HG02840 (cell line): ENCODE data around the gene TAS1R3.
A peak's percentile ranks its signal among the peaks of the same experiment; 100 is the strongest.

ENCODE experiments used
- ATAC-seq: cut with Tn5 transposase; IDR thresholded peaks from one replicate; pipeline ENCODE4 v1.9.1; 2021; ENCODE audit warnings: mild to moderate bottlenecking, moderate library complexity, moderate number of reproducible peaks; ENCODE audit not compliant: unreplicated experiment, low FRiP score

The TAS1R3 gene

DNA sequence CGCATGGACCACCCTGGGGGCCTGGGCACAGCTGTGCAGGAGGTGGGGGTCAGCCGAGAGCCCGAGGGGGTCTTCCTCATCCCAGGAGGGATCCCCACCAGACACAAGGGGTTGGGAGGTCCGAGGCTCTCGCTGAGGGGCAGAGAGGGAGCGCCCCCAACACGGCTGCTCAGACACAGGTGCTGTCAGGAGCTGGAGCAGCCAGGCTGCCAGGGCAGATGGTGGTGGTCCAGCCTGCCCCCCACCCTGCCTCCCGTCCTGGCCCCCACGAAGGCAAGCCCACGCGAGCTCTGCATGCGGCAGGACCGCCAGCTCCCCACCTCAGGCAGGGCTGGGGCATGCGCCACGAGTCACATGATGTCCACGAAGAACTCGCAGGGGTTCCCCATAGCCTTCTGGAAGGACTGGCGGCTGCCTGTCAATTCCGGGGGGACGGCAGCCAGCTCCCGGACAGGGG, 4.7 kb downstream of the TAS1R3 start:
- no peak for ATAC-seq

- ATAC-seq = no peak
Measured at GRCh38 chr1:1336446-1336845, 5.4 kb downstream of the TAS1R3 start.

DNA sequence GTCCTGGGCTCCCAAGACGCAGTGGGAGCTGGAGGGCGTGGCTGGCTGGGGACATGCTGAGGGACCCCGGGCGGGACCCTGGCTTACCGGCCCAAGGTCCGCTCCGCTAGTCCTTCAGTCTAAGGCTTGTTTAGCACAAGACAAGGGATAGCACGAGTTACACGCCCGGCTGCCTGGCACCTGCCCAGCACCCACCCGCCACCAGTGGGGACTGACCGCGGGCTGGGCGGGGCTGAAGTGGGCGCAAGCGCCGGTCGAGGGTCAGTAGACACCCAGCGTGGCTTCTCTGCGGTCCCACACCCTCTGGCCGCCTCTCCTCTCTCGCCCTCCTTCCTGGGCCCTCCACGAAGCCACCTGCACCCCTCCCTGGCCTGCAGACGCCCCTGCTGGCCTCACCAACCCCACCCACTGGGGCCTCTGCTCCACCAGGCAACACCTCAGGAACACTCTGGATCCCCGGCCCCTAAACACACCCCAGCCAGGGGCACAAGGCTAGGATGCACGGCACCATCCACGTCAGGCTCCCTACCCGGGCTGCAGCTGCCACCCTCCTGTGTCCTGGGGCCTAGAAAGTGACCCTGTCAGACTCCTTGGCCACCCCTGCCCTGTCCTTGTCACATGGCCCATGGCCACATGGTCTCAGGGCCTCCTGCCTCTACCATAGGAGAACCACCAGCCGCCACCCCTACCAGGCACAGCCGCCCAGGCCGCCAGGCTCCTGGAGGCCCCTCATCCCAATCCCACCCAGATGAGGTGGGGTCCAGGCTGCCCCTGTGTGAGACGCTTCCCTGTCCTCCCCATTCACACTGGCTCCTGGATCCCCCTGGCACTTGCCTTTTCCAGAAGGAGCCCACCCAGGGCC, 6.1 kb downstream of the TAS1R3 start:
- no peak for ATAC-seq

- ATAC-seq = no peak
Measured at GRCh38 chr1:1337793-1338147, 6.7 kb downstream of the TAS1R3 start.

- no peak for ATAC-seq
Measured at GRCh38 chr1:1338278-1338677, 7.2 kb downstream of the TAS1R3 start.

GRCh38 chr1:1340185-1340584, 9.1 kb downstream of the TAS1R3 start:
- ATAC-seq = no peak

DNA sequence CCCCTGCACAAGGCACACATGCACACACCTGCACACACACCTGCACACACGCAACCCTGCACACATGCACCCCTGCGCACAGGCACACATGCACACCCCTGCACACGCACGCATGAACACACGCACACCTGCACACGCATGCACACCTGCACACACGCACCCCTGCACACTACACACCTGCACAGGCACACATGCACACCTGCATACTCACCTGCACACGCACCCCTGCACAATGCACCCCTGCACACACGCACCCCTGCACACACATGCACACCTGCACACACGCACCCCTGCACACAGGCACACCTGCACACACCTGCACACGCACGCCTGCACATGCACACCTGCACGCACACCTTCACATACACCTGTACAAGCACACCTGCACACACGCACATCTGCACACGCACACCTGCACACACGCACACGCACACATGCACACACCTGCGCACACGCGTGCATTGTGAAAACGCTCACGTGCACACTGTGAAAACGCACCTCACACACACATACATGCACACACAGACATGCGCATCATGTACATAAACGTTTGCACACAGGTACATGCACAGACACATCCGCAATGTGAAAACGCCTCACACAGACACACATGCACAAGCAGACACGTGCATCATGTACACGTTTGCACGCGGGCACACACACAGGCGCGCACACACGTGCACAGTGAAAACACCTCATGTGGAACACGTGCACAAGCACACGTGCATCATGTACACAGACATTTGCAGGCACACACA, 9.9 kb downstream of the TAS1R3 start:
- ATAC-seq = no peak

DNA sequence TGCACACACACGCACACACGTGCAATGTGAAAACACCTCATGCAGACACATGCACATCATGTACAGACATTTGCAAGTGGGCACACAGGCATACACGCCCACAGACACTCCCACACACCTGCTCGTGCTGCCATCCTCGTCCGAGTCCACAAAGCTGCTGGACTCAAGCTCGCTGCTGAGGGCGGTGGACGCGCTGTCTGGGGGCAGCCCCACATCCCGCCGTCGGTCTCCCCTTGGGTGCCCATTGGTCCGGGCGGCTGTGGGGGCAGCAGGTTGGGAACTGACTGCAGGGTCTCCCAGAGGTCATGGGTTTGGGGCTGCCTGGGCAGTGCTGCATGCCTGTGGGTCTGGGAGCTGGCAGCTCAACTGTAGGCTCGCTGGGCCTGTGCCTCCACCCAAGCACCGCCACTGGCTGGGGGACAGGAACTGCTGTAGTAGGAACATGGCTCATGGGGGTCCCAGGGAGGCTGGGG, 10.5 kb downstream of the TAS1R3 start:
- no peak for ATAC-seq

- no peak for ATAC-seq
Measured at GRCh38 chr1:1342061-1342562, 11.0 kb downstream of the TAS1R3 start.

GRCh38 chr1:1342584-1343115, 11.6 kb downstream of the TAS1R3 start:
- no peak for ATAC-seq

- ATAC-seq = no peak
Measured at GRCh38 chr1:1343811-1344421, 12.8 kb downstream of the TAS1R3 start.

DNA sequence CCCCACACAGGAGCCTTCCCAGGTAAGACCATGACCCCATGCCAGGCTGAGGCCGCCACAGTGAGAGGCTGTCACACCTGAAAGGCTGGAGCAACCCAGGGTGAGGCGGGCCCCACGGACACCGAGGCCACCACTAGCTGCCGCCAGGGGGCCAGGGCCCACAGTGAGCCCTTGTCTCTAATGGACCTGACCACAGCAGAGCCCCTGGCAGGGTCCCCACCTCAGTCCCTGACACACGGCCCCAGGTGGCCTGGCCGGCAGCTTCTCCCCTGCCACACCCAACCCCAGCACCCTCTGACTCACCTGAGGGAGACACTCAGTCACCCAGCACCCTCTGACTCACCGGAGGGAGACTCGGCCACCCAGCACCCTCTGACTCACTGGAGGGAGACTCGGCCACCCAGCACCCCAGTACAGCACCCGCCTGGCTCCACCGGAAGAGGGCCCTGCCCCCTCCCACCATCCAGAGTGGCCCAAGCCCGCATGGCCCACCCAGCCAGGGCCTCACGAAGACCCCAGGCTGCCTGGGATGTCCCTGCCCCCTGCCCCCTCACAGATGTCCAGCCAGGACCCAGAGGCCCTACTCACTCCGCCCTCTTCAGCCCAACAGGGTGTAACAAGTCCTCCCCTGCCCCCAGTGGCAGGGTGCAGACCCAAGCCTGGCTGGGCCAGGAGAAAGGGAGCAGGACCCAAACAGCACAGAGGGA, 13.7 kb downstream of the TAS1R3 start:
- ATAC-seq = no peak

- no peak for ATAC-seq
Measured at GRCh38 chr1:1345384-1345783, 14.3 kb downstream of the TAS1R3 start.

- ATAC-seq = no peak
Measured at GRCh38 chr1:1345860-1346500, 14.9 kb downstream of the TAS1R3 start.

- no peak for ATAC-seq
Measured at GRCh38 chr1:1346501-1346890, 15.4 kb downstream of the TAS1R3 start.

DNA sequence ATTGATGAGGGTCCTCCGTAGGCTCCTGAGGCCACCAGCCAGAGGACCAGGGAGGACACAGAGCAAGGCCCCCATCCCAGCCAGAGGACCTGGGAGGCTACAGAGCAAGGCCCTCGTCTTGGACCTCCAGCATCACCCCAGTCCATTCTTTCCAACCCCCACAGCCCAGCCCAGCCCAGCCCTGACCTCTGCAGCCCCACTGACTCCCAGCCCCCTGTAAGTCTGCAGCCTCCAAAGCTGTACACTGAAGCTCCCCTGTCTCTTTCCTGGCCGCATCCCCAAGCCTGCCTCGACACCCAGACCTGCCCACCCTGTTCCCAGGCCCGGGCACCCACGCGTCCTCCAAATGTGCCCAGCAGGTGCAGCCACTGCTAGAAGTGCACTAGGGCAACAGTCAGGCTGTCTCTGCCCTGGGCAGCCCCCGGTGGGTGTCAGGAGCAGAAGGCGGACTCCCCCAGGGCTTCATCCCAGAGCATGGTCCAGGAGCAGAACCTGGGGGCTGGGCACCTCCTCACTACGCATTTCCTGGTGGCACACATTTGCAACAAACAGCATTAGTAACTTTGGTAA, 16.0 kb downstream of the TAS1R3 start:
- ATAC-seq = no peak

DNA sequence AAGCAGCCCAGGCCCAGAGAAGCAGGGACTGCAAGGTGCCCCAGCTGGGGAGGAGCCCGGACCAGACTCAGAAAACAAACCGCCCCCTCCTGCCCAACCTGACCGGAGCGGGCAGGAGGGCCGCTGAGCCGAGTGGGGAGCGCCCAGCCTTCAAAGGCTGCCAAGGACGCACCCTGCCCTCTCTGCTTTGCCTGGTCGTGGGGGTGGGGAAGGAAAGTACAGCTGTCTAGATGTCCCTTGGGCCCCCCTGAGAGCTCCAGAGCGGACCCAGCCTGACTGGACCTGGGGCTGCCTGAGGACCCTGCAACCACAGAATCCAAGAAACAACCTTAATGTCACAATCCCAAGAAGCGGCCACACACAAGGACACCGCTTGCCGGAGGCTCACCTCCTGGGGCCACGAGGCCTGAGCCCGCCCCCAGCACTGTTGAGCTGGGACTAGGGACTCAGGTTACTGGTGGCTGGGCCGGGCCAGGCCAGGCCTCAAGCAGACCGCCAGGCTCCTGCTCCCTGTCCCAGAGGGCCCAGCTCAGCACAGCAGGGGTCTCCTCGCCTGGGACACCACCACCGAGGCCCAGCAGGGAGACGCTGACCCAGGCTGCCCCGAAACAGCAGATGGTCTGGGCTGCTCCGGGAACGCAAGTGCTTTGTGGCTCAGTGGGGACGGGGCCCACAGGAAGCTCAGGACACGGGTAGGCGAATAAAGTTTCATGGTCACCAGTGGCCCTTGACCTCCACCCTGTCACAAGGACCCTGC, 16.8 kb downstream of the TAS1R3 start:
- ATAC-seq = no peak

DNA sequence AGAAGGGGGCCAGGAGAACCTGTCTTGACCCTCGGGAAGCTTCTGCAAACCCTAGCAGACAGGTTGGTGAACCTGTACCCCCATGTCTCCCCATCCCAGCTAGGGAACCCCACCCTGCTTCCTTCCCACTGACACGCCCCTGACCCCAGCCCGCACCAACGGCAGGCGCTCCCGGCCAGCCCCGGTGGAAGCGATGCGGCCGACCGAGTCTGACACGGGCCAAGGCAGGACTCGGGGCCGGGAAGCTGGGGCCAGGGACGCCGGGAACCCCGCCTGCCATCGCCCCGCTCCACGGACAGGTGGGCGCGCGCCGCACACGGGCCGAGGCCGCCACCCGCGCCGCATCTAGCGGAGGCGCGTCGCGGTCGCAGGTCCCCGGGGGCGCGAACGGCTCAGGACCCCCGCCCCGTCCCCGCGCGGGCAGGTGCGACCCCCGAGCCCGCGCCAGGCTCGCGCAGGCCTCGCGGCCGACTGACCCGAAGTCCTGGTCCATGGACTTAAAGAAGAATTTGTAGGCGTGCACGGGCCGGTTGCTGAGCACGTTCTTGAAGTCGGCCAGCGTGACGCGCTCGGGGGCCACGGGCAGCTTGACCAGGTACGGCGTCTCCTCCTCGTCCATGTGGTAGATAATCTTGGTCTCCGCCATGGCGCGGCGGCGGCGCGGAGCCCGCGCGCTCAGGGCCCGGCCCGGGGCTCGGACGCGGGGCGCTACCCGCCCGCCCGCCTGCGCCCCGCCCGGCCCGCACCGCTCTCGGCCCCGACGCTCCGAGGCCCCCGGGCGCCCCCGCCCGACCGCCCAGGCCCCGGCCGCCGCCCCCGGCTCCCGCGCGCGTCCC, 17.6 kb downstream of the TAS1R3 start:
- peak; percentile 31 for ATAC-seq
